GM18519 (cell line): Measurements from ENCODE around the gene CRIP1.

Experiments
- ATAC-seq: cut with Tn5 transposase; IDR thresholded peaks from one replicate; pipeline ENCODE4 v1.9.1; 2021; ENCODE audit warnings: mild to moderate bottlenecking, moderate library complexity; ENCODE audit not compliant: unreplicated experiment, low FRiP score

CRIP1 gene

GRCh38 chr14:105469456-105470349, 17.0 kb upstream of the CRIP1 start:
- no peak for ATAC-seq

- no peak for ATAC-seq
Measured at GRCh38 chr14:105470350-105471296, 16.1 kb upstream of the CRIP1 start.

- ATAC-seq: no peak
Measured at GRCh38 chr14:105471297-105471821, 15.3 kb upstream of the CRIP1 start.

GRCh38 chr14:105471823-105472485, 14.7 kb upstream of the CRIP1 start:
- ATAC-seq: no peak

GRCh38 chr14:105472486-105472991, 14.1 kb upstream of the CRIP1 start:
- no peak for ATAC-seq

GRCh38 chr14:105473033-105473676, 13.5 kb upstream of the CRIP1 start:
- ATAC-seq: no peak

GRCh38 chr14:105473677-105474482, 12.8 kb upstream of the CRIP1 start:
- ATAC-seq: no peak

- ATAC-seq: no peak
Measured at GRCh38 chr14:105474483-105475268, 12.0 kb upstream of the CRIP1 start, which contains the start of gene CRIP2. Gene CRIP2, plus strand, starts transcription at chr14:105474821. Its CDS starts 42 bp downstream, at chr14:105474863.

- no peak for ATAC-seq
Measured at GRCh38 chr14:105475269-105476096, 11.2 kb upstream of the CRIP1 start.

- ATAC-seq: no peak
Measured at GRCh38 chr14:105476097-105476830, 10.4 kb upstream of the CRIP1 start.

GRCh38 chr14:105476831-105477659, 9.6 kb upstream of the CRIP1 start:
- ATAC-seq: no peak

- no peak for ATAC-seq
Measured at GRCh38 chr14:105477660-105478397, 8.9 kb upstream of the CRIP1 start.

GRCh38 chr14:105478398-105479251, 8.1 kb upstream of the CRIP1 start:
- ATAC-seq: no peak
